Measurements from ENCODE around the gene SMARCA4.
"Not testable (repeated sequence)": the region's sequence is repeated elsewhere in the genome, so short reads cannot be mapped to it uniquely, and the experiment has no call there.

The SMARCA4 gene

GRCh38 chr19:11078893-11079292 lies 118.1 kb downstream of the SMARCA4 start:
- no peak for DNase-seq

DNA sequence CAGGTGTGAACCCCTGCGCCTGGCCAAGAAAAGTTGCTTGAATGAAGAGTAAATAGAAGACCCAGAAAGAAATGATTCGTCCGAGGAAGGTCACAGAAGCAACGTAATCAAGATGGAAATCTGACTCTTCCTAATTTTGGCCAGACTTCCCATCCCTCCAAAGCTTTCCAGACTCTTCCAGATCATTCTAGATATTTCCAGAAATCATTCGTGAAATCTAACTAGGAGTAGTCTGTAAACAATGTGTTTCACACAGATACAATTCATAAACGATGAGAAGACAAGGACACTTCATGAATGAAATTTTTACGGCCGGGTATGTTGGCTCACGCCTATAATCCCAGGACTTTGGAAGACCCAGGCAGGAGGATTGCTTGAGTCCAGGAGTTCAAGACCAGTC lies 119.2 kb downstream of the SMARCA4 start:
- DNase-seq: no peak

- DNase-seq: no peak
Observed at GRCh38 chr19:11087870-11088505, 127.2 kb downstream of the SMARCA4 start.

DNA sequence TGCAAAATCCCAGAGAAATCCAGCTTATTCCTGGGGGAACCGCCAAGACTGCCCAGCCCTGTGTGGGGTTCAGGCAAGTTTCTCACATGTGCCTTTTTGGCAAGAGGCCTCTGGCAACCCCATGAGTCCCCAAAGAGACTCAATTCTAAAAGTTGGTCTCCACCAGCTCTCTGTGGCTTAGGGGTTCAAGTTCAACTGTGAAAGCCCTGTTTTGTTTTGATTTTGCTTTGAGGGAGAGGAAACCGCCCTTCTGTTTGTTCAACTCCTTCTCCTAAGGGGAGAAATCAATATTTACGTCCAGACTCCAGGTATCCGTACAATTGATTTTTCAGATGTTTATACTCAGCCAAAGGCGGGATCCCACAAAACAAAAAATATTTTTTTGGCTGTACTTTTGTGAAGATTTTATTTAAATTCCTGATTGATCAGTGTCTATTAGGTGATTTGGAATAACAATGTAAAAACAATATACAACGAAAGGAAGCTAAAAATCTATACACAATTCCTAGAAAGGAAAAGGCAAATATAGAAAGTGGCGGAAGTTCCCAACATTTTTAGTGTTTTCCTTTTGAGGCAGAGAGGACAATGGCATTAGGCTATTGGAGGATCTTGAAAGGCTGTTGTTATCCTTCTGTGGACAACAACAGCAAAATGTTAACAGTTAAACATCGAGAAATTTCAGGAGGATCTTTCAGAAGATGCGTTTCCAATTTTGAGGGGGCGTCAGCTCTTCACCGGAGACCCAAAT lies 127.8 kb downstream of the SMARCA4 start:
- no peak for DNase-seq

- peak; percentile 94 for DNase-seq
Observed at GRCh38 chr19:11089254-11090013, 128.6 kb downstream of the SMARCA4 start, which contains the start of gene LDLR. LDLR (plus strand) TSS chr19:11089463; CDS start chr19:11089549, 86 bp downstream.

- DNase-seq: not testable (repeated sequence)
Observed at GRCh38 chr19:11090014-11090263, 129.1 kb downstream of the SMARCA4 start.

GRCh38 chr19:11090264-11090996 lies 129.6 kb downstream of the SMARCA4 start:
- peak; percentile 98 for DNase-seq

- no peak for DNase-seq
Observed at GRCh38 chr19:11090997-11091702, 130.3 kb downstream of the SMARCA4 start.

DNA sequence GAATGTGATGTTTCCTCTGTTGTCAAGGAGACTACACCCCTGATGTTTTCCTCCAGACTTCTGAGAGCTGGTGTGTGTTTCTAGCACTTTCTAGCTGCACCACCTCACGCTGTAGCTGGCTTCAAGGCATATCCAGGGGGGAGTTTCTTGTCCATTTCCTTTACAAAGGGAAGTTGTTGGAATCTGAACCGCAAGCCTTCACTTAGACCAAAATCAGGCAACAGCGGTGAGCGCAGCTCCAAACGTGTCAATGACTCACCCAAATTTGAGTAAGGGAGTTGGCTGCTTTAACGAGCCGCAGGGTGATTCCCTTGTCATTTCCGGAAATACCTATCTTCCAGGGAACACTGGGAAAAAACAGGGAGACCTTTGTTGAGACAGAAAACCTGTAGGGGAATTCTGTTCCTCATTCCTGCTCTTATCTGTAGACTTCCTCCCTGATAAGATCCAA lies 130.9 kb downstream of the SMARCA4 start:
- DNase-seq: peak; percentile 86

DNA sequence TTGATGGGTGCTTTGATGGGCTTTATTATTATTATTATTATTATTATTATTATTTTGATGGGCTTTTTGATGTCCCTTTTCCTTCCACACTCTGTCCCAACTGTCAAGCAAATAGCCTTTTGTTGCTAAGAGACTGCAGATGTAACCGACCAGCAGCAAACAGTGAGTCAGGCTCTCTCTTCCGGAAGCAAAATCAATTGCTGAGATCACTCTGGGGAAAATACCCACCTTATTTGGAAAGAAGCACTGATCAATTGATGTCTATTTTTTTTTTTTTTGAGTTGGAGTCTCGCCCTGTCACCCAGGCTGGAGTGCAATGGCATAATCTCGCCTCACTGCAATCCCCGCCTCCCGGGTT lies 131.3 kb downstream of the SMARCA4 start:
- peak; percentile 90 for DNase-seq

- DNase-seq: peak; percentile 26
Observed at GRCh38 chr19:11093689-11094238, 132.9 kb downstream of the SMARCA4 start.

GRCh38 chr19:11094520-11094894 lies 133.7 kb downstream of the SMARCA4 start:
- DNase-seq: no peak

DNA sequence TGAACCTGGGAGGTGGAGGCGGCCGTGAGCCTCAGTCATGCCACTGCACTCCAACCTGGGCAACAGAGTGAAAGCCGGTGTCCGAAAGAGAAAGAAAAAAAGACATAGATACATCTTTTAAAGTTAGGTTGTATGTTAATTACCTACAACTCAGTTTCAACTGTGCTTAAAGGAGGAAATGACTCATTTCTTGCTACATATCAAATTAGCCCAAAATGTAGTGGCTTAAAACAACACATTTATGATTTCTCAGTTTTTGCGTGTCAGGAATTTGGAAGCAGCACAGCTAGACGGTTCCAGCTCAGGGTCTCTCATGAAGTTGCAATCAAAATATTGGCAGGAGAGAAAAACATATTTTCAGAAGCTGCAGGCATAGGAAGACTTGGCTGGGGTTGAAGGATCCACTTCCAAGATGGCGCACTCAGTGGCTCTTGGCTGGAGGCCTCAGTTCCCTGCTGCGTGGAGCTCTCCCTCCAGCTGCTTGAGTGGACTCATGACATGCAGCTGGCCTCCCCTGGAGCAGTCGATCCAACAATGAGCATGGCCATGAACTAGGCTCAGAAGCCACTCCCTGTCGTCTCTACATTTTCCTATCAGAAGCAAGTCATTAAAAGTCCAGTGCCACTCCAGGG lies 135.5 kb downstream of the SMARCA4 start:
- peak; percentile 53 for DNase-seq

DNA sequence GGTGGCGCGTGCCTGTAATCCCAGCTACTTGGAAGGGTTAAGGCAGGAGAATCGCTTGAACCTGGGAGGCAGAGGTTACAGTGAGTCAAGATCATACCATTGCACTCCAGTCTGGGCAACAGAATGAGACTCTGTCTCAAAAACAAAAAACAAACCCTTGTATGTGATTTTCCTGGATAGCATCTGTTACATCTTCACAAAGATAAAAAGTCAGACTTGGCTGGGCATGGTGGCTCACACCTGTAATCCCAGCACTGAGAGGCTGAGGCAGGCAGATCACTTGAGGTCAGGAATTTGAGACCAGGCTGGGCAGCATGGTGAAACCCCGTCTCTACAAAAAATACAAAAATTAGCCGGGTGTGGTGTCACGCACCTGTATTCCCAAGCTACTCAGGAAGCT lies 136.5 kb downstream of the SMARCA4 start:
- DNase-seq: peak; percentile 6

- peak; percentile 4 for DNase-seq
Observed at GRCh38 chr19:11098327-11098726, 137.5 kb downstream of the SMARCA4 start.

DNA sequence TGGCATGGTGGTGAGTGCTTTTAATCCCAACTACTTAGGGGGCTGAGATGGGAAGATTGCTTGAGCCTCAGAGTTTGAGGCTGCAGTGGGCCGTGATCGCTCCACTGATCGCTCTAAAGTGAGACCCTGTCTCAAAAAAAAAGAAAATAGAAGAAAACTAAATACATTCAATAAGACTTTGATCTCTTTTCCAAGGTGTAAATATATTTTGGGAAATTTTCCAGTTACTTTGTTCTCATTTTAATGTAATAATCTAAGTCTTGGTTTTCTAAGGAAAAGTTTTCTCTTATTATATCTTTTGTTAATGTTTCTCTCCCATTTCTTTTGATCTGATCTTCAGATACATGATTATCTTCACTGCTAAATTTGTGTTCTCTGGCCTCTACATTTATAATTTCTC lies 138.0 kb downstream of the SMARCA4 start:
- no peak for DNase-seq

- DNase-seq: no peak
Observed at GRCh38 chr19:11100049-11100448, 139.2 kb downstream of the SMARCA4 start.

DNA sequence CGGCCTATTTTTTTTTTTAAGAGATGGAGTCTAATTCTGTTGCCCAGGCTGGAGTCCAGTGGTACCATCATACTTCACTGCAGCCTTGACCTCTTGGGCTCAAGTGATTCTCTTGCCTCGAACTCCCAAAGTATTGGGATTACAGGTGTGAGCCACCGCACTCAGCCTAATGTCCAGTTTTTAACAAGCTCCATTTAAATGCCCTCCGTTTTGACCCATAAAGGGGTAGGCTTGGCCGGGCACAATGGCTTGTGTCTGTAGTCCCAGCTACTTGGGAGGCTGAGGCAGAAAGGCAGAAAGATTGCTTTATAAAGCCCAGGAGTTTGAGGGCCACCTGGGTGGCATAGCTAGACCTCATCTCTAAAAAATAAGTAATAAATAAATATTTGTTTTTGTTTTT lies 140.2 kb downstream of the SMARCA4 start:
- no peak for DNase-seq

DNA sequence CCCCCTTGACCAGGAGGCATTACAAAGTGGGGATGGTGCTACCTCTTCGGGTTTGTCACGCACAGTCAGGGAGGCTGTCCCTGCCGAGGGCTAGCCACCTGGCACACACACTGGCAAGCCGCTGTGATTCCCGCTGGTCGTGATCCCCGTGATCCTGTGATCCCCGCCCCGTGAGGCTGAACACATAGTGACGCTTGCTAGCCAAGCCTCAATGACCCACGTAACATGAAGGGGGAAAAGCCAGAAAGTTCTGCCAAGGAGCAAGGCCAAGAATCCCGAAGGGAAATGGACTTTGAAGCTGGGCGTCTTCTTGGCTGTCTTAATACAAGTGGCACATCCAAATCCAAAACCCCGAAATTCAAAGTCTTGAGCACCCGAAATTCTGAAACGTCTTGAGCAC lies 142.1 kb downstream of the SMARCA4 start:
- peak; percentile 7 for DNase-seq

DNA sequence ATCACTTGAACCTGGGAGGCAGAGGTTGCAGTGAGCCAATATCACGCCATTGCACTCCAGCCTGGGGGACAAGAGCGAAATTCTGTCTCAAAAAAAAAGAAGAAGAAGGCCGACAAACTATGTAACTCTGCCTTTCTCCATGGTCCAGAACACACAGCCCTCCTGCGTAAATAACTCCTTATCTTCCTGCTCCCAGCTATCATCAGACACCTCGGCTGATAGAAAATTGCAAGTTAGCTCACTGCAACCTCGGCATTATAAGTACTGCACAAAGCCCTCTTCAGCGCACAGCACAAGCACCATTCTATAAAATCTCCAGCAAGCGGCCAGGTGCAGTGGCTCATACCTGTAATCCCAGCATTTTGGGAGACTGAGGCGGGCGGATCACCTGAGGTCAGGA lies 142.8 kb downstream of the SMARCA4 start:
- DNase-seq: not testable (repeated sequence)

GRCh38 chr19:11105014-11105636 lies 144.3 kb downstream of the SMARCA4 start:
- no peak for DNase-seq
